Measurements from ENCODE around the gene TEKTIP1.
"Not testable (repeated sequence)": the region's sequence is repeated elsewhere in the genome, so short reads cannot be mapped to it uniquely, and the experiment has no call there.

The TEKTIP1 gene

GRCh38 chr19:3524078-3524842, 14.7 kb upstream of the TEKTIP1 start:
- no peak for DNase-seq

DNA sequence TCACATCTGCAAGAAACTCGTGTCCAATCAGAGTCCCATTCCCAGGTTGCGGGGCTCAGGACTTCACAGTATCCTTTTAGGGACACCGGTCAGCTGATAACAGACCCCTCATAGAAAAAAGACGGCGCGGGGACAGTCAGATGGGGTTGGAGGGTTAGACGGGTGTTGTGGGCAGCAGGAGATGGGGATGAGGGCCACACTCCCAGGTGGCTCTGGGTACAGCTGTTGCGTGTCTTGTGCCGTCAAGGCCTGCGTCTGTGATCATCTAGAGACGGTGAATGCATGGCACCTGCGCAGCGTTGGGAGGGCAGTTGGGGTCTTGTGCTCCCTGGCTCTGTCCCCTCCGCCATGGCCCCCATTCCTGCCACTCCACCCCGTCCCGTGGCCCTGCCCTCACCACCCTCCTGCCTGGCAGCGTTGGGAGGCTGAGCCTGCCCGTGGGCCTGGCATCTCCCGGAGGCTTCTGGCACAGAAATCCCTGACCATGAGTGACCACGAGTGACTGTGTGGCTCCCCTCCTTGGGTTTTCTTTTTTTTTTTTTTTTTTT, 14.0 kb upstream of the TEKTIP1 start:
- no peak for DNase-seq

GRCh38 chr19:3526507-3527237, 12.3 kb upstream of the TEKTIP1 start:
- DNase-seq: no peak

DNA sequence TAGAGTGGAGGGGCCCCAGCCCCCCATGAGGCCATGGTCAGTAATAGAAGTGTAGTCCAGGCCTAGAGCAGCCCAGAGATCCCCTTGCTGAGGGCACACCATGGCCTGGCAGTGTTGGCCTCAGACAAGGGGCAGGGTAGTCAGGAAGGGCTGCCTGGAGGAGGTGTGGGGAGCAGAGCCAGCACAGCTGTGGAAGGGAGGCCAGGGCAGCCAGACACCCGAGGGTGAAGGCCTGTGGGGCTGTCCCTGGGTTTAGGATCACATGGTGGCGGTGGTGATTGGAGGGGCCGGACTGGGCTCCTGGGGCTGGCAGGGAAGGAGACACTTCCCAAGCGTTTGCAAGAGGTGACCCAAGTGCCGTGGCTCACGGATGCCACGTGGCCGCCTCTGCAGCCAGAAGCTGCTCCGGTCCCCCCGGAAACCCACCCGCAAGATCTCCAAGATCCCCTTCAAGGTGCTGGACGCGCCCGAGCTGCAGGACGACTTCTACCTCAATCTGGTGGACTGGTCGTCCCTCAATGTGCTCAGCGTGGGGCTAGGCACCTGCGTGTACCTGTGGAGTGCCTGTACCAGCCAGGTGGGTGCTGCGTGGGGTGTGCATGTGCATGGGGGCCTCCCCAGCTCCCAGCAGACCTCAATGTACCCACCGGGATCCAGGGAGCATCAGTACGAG, 11.6 kb upstream of the TEKTIP1 start:
- no peak for DNase-seq

DNA sequence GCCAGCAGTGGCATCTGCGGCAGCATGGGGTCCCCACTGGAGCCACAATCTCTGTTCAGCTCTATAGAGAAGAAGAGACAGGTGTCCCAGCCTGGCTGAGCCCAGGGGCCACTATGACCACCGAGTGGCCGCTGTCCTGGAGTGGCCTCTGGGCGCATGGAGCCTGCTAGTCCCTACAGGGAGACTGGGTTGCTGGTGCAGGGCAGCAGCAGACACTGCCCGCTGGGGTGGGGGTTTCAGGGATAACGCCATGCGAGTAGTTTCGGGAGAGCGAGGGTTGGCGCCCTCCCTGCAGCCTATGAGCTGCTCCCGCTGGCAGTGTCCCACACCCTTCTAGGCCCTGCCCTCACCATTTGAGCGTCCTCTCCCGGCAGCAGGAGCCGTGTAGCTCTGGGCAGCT, 10.9 kb upstream of the TEKTIP1 start:
- no peak for DNase-seq

DNA sequence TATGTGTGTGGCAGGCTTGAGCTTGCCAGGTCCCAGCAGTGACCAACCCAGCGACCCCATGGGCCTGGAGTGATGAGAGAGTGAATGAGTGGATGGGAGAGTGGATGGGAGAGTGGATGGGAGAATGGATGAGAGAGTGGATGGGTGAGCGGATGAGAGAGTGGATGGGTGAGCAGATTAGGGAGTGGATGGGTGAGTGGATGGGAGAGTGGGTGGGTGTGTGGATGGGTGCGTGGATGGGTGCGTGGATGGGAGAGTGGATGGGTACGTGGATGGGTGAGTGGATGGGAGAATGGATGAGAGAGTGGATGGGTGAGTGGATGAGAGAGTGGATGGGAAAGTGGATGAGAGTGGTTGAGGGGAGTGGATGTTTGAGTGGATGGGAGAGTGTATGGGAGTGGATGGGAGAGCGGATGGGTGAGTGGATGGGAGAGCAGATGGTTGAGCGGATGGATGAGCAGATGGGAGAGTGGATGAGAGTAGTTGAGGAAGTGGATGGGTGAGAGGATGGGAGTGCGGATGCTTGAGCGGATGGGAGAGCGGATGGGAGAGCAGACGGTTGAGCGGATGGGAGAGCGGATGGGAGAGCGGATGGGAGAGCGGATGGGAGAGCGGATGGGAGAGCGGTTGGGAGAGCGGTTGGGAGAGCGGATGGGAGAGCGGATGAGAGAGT, 10.3 kb upstream of the TEKTIP1 start:
- no peak for DNase-seq

DNA sequence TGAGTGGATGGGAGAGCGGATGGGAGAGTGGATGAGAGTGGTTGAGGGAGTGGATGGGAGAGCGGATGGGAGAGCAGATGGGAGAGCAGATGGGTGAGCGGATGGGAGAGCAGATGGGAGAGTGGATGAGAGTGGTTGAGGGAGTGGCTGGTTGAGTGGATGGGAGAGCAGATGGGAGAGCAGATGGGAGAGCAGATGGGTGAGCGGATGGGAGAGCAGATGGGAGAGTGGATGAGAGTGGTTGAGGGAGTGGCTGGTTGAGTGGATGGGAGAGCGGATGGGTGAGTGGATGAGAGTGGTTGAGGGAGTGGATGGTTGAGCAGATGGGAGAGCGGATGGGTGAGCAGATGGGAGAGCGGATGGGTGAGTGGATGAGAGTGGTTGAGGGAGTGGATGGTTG, 9.7 kb upstream of the TEKTIP1 start:
- DNase-seq: not testable (repeated sequence)

GRCh38 chr19:3530389-3530788, 8.6 kb upstream of the TEKTIP1 start:
- DNase-seq: no peak

DNA sequence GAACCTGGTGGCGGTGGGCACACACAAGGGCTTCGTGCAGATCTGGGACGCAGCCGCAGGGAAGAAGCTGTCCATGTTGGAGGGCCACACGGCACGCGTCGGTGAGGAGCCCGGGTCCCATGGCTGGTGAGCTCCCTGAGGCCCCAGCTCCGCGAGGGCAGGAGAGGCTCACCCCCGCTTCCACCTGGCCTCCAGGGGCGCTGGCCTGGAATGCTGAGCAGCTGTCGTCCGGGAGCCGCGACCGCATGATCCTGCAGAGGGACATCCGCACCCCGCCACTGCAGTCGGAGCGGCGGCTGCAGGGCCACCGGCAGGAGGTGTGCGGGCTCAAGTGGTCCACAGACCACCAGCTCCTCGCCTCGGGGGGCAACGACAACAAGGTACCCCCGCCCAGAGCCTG, 7.3 kb upstream of the TEKTIP1 start:
- no peak for DNase-seq

- no peak for DNase-seq
Measured at GRCh38 chr19:3532154-3532786, 6.7 kb upstream of the TEKTIP1 start.

DNA sequence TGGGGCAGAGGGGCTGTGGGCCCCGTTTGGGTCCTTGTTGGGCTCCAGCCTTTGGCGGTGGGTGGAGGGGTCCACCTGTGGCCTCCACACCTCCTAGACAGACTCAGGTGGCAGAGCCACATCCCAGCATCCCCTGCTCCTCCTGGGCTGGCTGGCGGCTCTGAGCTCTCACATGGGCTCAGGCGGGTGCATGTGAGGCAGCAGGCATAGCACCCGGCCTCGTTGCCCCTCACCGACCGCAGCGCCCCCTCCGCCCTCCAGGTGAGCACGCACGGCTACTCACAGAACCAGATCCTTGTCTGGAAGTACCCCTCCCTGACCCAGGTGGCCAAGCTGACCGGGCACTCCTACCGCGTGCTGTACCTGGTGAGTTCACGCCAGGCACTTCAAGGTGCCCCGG, 5.9 kb upstream of the TEKTIP1 start:
- DNase-seq: no peak

GRCh38 chr19:3533563-3534216, 5.3 kb upstream of the TEKTIP1 start:
- DNase-seq: no peak

DNA sequence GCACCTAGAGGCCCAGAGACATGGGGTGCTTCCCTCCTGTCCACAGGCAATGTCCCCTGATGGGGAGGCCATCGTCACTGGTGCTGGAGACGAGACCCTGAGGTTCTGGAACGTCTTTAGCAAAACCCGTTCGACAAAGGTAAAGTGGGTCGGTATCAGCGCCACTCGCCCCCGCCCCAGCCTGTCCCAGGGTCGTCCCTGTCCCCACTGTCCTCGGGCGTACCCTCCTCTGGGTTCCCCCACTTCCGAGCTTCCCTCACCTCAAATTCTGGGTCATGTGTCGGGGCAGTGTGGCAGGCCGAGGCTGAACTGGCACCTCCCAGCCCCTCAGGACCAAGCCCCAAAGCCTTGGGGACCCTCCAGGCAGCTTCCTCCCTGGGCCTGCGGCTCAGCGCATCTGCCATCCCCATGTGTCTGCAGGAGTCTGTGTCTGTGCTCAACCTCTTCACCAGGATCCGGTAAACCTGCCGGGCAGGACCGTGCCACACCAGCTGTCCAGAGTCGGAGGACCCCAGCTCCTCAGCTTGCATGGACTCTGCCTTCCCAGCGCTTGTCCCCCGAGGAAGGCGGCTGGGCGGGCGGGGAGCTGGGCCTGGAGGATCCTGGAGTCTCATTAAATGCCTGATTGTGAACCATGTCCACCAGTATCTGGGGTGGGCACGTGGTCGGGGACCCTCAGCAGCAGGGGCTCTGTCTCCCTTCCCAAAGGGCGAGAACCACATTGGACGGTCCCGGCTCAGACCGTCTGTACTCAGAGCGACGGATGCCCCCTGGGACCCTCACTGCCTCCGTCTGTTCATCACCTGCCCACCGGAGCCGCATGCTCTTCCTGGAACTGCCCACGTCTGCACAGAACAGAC, 4.4 kb upstream of the TEKTIP1 start:
- DNase-seq: no peak

GRCh38 chr19:3535235-3535535, 3.8 kb upstream of the TEKTIP1 start:
- DNase-seq: no peak

DNA sequence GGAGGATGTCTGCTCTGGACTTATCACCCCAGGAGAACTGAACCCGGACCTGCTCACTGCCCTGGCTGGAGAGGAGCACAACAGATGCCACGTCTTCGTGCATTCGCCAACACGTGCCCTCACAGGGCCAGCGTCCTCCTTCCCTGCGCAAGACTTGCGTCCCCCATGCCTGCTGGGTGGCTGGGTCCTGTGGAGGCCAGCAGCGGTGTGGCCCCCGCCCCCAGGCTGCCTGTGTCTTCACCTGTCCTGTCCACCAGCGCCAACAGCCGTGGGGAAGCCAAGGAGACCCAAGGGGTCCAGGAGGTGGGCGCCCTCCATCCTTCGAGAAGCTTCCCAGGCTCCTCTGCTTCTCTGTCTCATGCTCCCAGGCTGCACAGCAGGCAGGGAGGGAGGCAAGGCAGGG, 3.4 kb upstream of the TEKTIP1 start:
- DNase-seq: no peak

DNA sequence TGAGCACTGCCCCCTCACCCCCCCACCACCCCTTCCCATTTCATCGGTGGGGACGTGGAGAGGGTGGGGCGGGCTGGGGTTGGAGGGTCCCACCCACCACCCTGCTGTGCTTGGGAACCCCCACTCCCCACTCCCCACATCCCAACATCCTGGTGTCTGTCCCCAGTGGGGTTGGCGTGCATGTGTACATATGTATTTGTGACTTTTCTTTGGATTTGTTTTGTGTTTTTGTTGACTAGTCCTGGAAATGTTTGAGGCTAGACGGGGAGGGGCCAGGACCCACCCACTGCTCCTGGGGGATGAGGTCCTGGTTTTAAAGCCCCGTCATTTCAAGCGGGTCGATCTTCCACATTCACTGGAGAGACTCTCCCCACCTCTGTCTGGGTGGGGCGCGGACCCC, 3.0 kb upstream of the TEKTIP1 start:
- no peak for DNase-seq

GRCh38 chr19:3536429-3537100, 2.4 kb upstream of the TEKTIP1 start:
- DNase-seq: no peak

- DNase-seq: no peak
Measured at GRCh38 chr19:3537101-3537437, 1.9 kb upstream of the TEKTIP1 start.

GRCh38 chr19:3537438-3538240, 1.3 kb upstream of the TEKTIP1 start:
- DNase-seq: no peak

Measured in NCI-H1048 (cell line).